Measurements from ENCODE around the gene GPC5.

DNA sequence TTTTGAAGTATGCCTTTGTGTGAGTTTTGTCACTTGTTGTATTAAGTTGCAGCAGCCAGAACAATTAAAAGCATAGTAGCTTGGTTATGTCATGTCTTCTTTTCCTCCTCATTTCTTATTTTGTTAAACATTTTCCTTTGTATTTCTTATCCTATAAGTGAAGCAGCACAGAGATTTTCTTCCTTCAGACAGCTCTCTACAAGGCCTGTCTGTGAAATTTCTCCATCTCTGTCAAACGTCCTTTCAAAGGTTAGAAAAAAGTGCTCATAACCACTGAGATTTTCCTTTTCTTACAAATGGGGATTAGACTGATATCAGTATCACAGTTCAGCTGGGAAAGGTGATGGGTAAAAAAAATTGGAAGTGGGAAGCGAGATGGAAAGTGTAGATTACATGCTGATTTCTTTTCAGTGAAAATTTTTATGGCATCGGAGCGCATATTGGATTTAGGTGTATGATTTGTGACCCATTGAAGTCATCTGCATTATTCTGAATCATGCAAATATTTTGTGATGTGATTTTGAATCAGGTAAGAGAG lies 71.7 kb downstream of the GPC5 start:
- TF ChIP-seq RFX5 (IDR thresholded peaks at IDR 0.05; ENCODE audit: borderline replicate concordance, low read depth, low read length), result no peak
- TF ChIP-seq, protein P1, sequence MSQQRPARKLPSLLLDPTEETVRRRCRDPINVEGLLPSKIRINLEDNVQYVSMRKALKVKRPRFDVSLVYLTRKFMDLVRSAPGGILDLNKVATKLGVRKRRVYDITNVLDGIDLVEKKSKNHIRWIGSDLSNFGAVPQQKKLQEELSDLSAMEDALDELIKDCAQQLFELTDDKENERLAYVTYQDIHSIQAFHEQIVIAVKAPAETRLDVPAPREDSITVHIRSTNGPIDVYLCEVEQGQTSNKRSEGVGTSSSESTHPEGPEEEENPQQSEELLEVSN (IDR thresholded peaks at IDR 0.05), result no peak
- TF ChIP-seq TAF1 (IDR thresholded peaks at IDR 0.05; ENCODE audit: low read depth, low read length), result no peak
- TF ChIP-seq, protein P2, sequence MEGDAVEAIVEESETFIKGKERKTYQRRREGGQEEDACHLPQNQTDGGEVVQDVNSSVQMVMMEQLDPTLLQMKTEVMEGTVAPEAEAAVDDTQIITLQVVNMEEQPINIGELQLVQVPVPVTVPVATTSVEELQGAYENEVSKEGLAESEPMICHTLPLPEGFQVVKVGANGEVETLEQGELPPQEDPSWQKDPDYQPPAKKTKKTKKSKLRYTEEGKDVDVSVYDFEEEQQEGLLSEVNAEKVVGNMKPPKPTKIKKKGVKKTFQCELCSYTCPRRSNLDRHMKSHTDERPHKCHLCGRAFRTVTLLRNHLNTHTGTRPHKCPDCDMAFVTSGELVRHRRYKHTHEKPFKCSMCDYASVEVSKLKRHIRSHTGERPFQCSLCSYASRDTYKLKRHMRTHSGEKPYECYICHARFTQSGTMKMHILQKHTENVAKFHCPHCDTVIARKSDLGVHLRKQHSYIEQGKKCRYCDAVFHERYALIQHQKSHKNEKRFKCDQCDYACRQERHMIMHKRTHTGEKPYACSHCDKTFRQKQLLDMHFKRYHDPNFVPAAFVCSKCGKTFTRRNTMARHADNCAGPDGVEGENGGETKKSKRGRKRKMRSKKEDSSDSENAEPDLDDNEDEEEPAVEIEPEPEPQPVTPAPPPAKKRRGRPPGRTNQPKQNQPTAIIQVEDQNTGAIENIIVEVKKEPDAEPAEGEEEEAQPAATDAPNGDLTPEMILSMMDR (IDR thresholded peaks at IDR 0.05; ENCODE audit: control extremely low read depth in 1 of 3, insufficient read depth in 1 of 3, low read depth in 1 of 3, low read length in 3 of 3), result no peak
- no peak for TF ChIP-seq POLR2A (IDR thresholded peaks at IDR 0.05; ENCODE audit: control extremely low read depth in 1 of 2, low read depth in 2 of 2, low read length in 2 of 2)
- TF ChIP-seq YY1 (IDR thresholded peaks at IDR 0.05; ENCODE audit: low read depth, low read length), result no peak
- TF ChIP-seq FOSL1 (IDR thresholded peaks at IDR 0.05; ENCODE audit: insufficient read depth, low read depth, low read length), result no peak
- TF ChIP-seq MAFK (IDR thresholded peaks at IDR 0.05; ENCODE audit: low read depth, low read length), result no peak
- no peak for TF ChIP-seq CHD1 (IDR thresholded peaks at IDR 0.05; ENCODE audit: low read depth, low read length)
- no peak for TF ChIP-seq EP300 (IDR thresholded peaks at IDR 0.05; ENCODE audit: borderline replicate concordance in 1 of 2, low read depth in 2 of 2, low read length in 2 of 2)
- no peak for TF ChIP-seq BRCA1 (IDR thresholded peaks at IDR 0.05; ENCODE audit: low read depth, low read length)
- TF ChIP-seq, protein P3, sequence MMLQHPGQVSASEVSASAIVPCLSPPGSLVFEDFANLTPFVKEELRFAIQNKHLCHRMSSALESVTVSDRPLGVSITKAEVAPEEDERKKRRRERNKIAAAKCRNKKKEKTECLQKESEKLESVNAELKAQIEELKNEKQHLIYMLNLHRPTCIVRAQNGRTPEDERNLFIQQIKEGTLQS (IDR thresholded peaks at IDR 0.05; ENCODE audit: insufficient read depth, low read depth, low read length), result no peak
- TF ChIP-seq GTF2F1 (IDR thresholded peaks at IDR 0.05; ENCODE audit: borderline replicate concordance, low read depth, low read length), result no peak
- no peak for TF ChIP-seq POU5F1 (IDR thresholded peaks at IDR 0.05; ENCODE audit: low read depth, low read length)

All from H1 (cell line).